ENCODE measurements around the gene SEPTIN5. TPM values are rescaled to one million over a fixed set of nuclear protein-coding genes. Genes with fewer than 3 reads are reported as not detected.

SEPTIN5 gene
- total and polyA plus RNA-seq, 5 donors from 2014 or later, result 5.2 TPM; not detected in 4

- H3K36me3 ChIP-seq (ENCODE audit: control insufficient read depth, insufficient read depth, low read length), result no peaks in the 10 kb centered on the region
- H3K27me3 ChIP-seq (ENCODE audit: control insufficient read depth, insufficient read depth, low read length), result no peaks in the 10 kb centered on the region
- H3K4me3 Mint-ChIP-seq, result no peak overlapping the region
- DNase-seq (no peak), ATAC-seq (ENCODE audit: low read depth in 2 of 2) (no peak)
- no peaks in the 10 kb centered on the region for H3K9me3 ChIP-seq (ENCODE audit: control insufficient read depth in 2 of 2, low read length in 2 of 2)
- H3K4me3 ChIP-seq (ENCODE audit: low read depth, low read length), result no peak overlapping the region
- H3K27me3 Mint-ChIP-seq, result peaks cover 4% of the 10 kb centered on the region
- no peak overlapping the region for H3K27ac Mint-ChIP-seq
- H3K9me3 Mint-ChIP-seq, result no peaks in the 10 kb centered on the region
- H3K27ac ChIP-seq (ENCODE audit: insufficient read depth, low read length, poor library complexity, severe bottlenecking), result no peak overlapping the region
- H3K4me1 Mint-ChIP-seq, result no peaks in the 10 kb centered on the region
- H3K4me1 ChIP-seq (ENCODE audit: control insufficient read depth, insufficient read depth, low read length, poor library complexity, severe bottlenecking), result no peaks in the 10 kb centered on the region
- no peaks in the 10 kb centered on the region for H3K36me3 Mint-ChIP-seq
Observed at GRCh38 chr22:19746726-19747125, 32.4 kb downstream of the SEPTIN5 start.

GRCh38 chr22:19747551-19747950 lies 33.2 kb downstream of the SEPTIN5 start:
- peaks cover under 1% of the 10 kb centered on the region for H3K27me3 ChIP-seq (ENCODE audit: control insufficient read depth, insufficient read depth, low read length)
- no peak for ATAC-seq (ENCODE audit: low read depth in 2 of 2)
- no peak overlapping the region for H3K4me3 Mint-ChIP-seq
- H3K36me3 Mint-ChIP-seq, result no peaks in the 10 kb centered on the region
- DNase-seq, result no peak
- peaks cover 6% of the 10 kb centered on the region for H3K27me3 Mint-ChIP-seq
- H3K4me3 ChIP-seq (ENCODE audit: low read depth, low read length), result no peak overlapping the region
- H3K9me3 Mint-ChIP-seq, result no peaks in the 10 kb centered on the region
- H3K27ac ChIP-seq (ENCODE audit: insufficient read depth, low read length, poor library complexity, severe bottlenecking), result no peak overlapping the region
- no peaks in the 10 kb centered on the region for H3K9me3 ChIP-seq (ENCODE audit: control insufficient read depth in 2 of 2, low read length in 2 of 2)
- no peak overlapping the region for H3K27ac Mint-ChIP-seq
- no peaks in the 10 kb centered on the region for H3K4me1 Mint-ChIP-seq
- no peaks in the 10 kb centered on the region for H3K36me3 ChIP-seq (ENCODE audit: control insufficient read depth, insufficient read depth, low read length)
- H3K4me1 ChIP-seq (ENCODE audit: control insufficient read depth, insufficient read depth, low read length, poor library complexity, severe bottlenecking), result no peaks in the 10 kb centered on the region

GRCh38 chr22:19748139-19748538 lies 33.8 kb downstream of the SEPTIN5 start:
- DNase-seq, result no peak
- no peak overlapping the region for H3K27ac ChIP-seq (ENCODE audit: insufficient read depth, low read length, poor library complexity, severe bottlenecking)
- H3K4me3 Mint-ChIP-seq, result no peak overlapping the region
- no peak for ATAC-seq (ENCODE audit: low read depth in 2 of 2)
- H3K36me3 Mint-ChIP-seq, result no peaks in the 10 kb centered on the region
- H3K36me3 ChIP-seq (ENCODE audit: control insufficient read depth, insufficient read depth, low read length), result no peaks in the 10 kb centered on the region
- H3K4me1 ChIP-seq (ENCODE audit: control insufficient read depth, insufficient read depth, low read length, poor library complexity, severe bottlenecking), result no peaks in the 10 kb centered on the region
- peaks cover 9% of the 10 kb centered on the region for H3K27me3 Mint-ChIP-seq
- peaks cover 3% of the 10 kb centered on the region for H3K27me3 ChIP-seq (ENCODE audit: control insufficient read depth, insufficient read depth, low read length)
- no peak overlapping the region for H3K4me3 ChIP-seq (ENCODE audit: low read depth, low read length)
- no peaks in the 10 kb centered on the region for H3K9me3 ChIP-seq (ENCODE audit: control insufficient read depth in 2 of 2, low read length in 2 of 2)
- H3K4me1 Mint-ChIP-seq, result no peaks in the 10 kb centered on the region
- no peak overlapping the region for H3K27ac Mint-ChIP-seq
- no peaks in the 10 kb centered on the region for H3K9me3 Mint-ChIP-seq

- Mint-ChIP-seq H3K36me3 (no peaks in the 10 kb centered on the region), H3K9me3 (no peaks in the 10 kb centered on the region), H3K27me3 (peaks cover 12% of the 10 kb centered on the region), H3K27ac (no peak overlapping the region), H3K4me1 (no peaks in the 10 kb centered on the region), H3K4me3 (no peak overlapping the region)
- no peak overlapping the region for H3K4me3 ChIP-seq (ENCODE audit: low read depth, low read length)
- no peaks in the 10 kb centered on the region for H3K36me3 ChIP-seq (ENCODE audit: control insufficient read depth, insufficient read depth, low read length)
- ATAC-seq (ENCODE audit: low read depth in 2 of 2) (no peak), DNase-seq (no peak)
- no peaks in the 10 kb centered on the region for H3K9me3 ChIP-seq (ENCODE audit: control insufficient read depth in 2 of 2, low read length in 2 of 2)
- H3K27me3 ChIP-seq (ENCODE audit: control insufficient read depth, insufficient read depth, low read length), result peaks cover 3% of the 10 kb centered on the region
- no peak overlapping the region for H3K27ac ChIP-seq (ENCODE audit: insufficient read depth, low read length, poor library complexity, severe bottlenecking)
- H3K4me1 ChIP-seq (ENCODE audit: control insufficient read depth, insufficient read depth, low read length, poor library complexity, severe bottlenecking), result no peaks in the 10 kb centered on the region
Observed at GRCh38 chr22:19748991-19749664, 34.8 kb downstream of the SEPTIN5 start.

GRCh38 chr22:19749876-19750275 lies 35.6 kb downstream of the SEPTIN5 start:
- H3K27ac ChIP-seq (ENCODE audit: insufficient read depth, low read length, poor library complexity, severe bottlenecking), result no peak overlapping the region
- H3K4me1 ChIP-seq (ENCODE audit: control insufficient read depth, insufficient read depth, low read length, poor library complexity, severe bottlenecking), result no peaks in the 10 kb centered on the region
- Mint-ChIP-seq H3K9me3 (no peaks in the 10 kb centered on the region), H3K4me3 (no peak overlapping the region), H3K27me3 (peaks cover 19% of the 10 kb centered on the region), H3K27ac (no peak overlapping the region), H3K36me3 (no peaks in the 10 kb centered on the region), H3K4me1 (peaks cover 0 to 3% (median 0%) of the 10 kb centered on the region in 4 donors)
- H3K4me3 ChIP-seq (ENCODE audit: low read depth, low read length), result no peak overlapping the region
- no peaks in the 10 kb centered on the region for H3K36me3 ChIP-seq (ENCODE audit: control insufficient read depth, insufficient read depth, low read length)
- no peak for DNase-seq
- peaks cover 3% of the 10 kb centered on the region for H3K27me3 ChIP-seq (ENCODE audit: control insufficient read depth, insufficient read depth, low read length)
- no peaks in the 10 kb centered on the region for H3K9me3 ChIP-seq (ENCODE audit: control insufficient read depth in 2 of 2, low read length in 2 of 2)
- ATAC-seq (ENCODE audit: low read depth in 2 of 2), result no peak

GRCh38 chr22:19750507-19751490 lies 36.5 kb downstream of the SEPTIN5 start:
- H3K27ac ChIP-seq (ENCODE audit: insufficient read depth, low read length, poor library complexity, severe bottlenecking), result no peak overlapping the region
- Mint-ChIP-seq H3K27me3 (peaks cover 23% of the 10 kb centered on the region), H3K36me3 (no peaks in the 10 kb centered on the region), H3K4me1 (peaks cover 0 to 5% (median under 1%) of the 10 kb centered on the region in 4 donors), H3K27ac (no peak overlapping the region), H3K9me3 (no peaks in the 10 kb centered on the region), H3K4me3 (no peak overlapping the region)
- no peak overlapping the region for H3K4me3 ChIP-seq (ENCODE audit: low read depth, low read length)
- H3K4me1 ChIP-seq (ENCODE audit: control insufficient read depth, insufficient read depth, low read length, poor library complexity, severe bottlenecking), result peaks cover 3% of the 10 kb centered on the region
- ATAC-seq (ENCODE audit: low read depth in 2 of 2) (no peak), DNase-seq (no peak)
- peaks cover 3% of the 10 kb centered on the region for H3K27me3 ChIP-seq (ENCODE audit: control insufficient read depth, insufficient read depth, low read length)
- H3K36me3 ChIP-seq (ENCODE audit: control insufficient read depth, insufficient read depth, low read length), result no peaks in the 10 kb centered on the region
- no peaks in the 10 kb centered on the region for H3K9me3 ChIP-seq (ENCODE audit: control insufficient read depth in 2 of 2, low read length in 2 of 2)

GRCh38 chr22:19751497-19752245 lies 37.4 kb downstream of the SEPTIN5 start:
- no peak overlapping the region for H3K27ac ChIP-seq (ENCODE audit: insufficient read depth, low read length, poor library complexity, severe bottlenecking)
- DNase-seq, result no peak
- Mint-ChIP-seq H3K27ac (no peak overlapping the region), H3K9me3 (peaks cover 0 to 2% (median 0%) of the 10 kb centered on the region in 7 donors), H3K4me3 (no peak overlapping the region), H3K27me3 (peaks cover 32% of the 10 kb centered on the region), H3K36me3 (no peaks in the 10 kb centered on the region), H3K4me1 (peaks cover 0 to 12% (median 4%) of the 10 kb centered on the region in 4 donors)
- no peaks in the 10 kb centered on the region for H3K9me3 ChIP-seq (ENCODE audit: control insufficient read depth in 2 of 2, low read length in 2 of 2)
- H3K4me1 ChIP-seq (ENCODE audit: control insufficient read depth, insufficient read depth, low read length, poor library complexity, severe bottlenecking), result peaks cover 12% of the 10 kb centered on the region
- no peak for ATAC-seq (ENCODE audit: low read depth in 2 of 2)
- no peak overlapping the region for H3K4me3 ChIP-seq (ENCODE audit: low read depth, low read length)
- H3K36me3 ChIP-seq (ENCODE audit: control insufficient read depth, insufficient read depth, low read length), result no peaks in the 10 kb centered on the region
- peaks cover 3% of the 10 kb centered on the region for H3K27me3 ChIP-seq (ENCODE audit: control insufficient read depth, insufficient read depth, low read length)
